NB4 (cell line): ENCODE data around the gene KLHDC7A.

ENCODE experiments used
- DNase-seq: peaks from one replicate; pipeline ENCODE4 v3.0.0; 2010; ENCODE audit warnings: low read depth
- H3K4me3 ChIP-seq: one replicate; pipeline ENCODE4 v1.5.1; 2011; ENCODE audit warnings: mild to moderate bottlenecking, low read depth, low read length, moderate library complexity
- CTCF ChIP-seq: IDR thresholded peaks from one replicate; pipeline ENCODE4 v1.5.1; 2012; ENCODE audit warnings: low read depth, low read length
- MAX ChIP-seq: IDR thresholded peaks from 2 replicates; pipeline ENCODE4 v1.6.1; 2011; ENCODE audit warnings: low read depth, low read length
- MYC ChIP-seq: IDR thresholded peaks from 2 replicates; pipeline ENCODE4 v1.6.1; 2011; ENCODE audit warnings: low read depth, low read length
- POLR2A ChIP-seq: IDR thresholded peaks from 2 replicates; pipeline ENCODE4 v1.6.1; 2011; ENCODE audit warnings: mild to moderate bottlenecking; ENCODE audit not compliant: insufficient read length; ENCODE audit errors: extremely low read depth

KLHDC7A gene

GRCh38 chr1:18484721-18485120 is 4.0 kb downstream of the KLHDC7A start:
- no peak for TF ChIP-seq POLR2A
- no peak for TF ChIP-seq MYC
- no peak for TF ChIP-seq CTCF
- no peak for TF ChIP-seq MAX
- H3K4me3 ChIP-seq = no peak overlapping the region
- no peak for DNase-seq

- H3K4me3 ChIP-seq = no peak overlapping the region
- no peak for DNase-seq
- TF ChIP-seq CTCF (no peak), MYC (no peak), MAX (no peak), POLR2A (no peak)
Measured at GRCh38 chr1:18485227-18485626, 4.5 kb downstream of the KLHDC7A start.

- DNase-seq = peak; percentile 8
- TF ChIP-seq CTCF (peak; percentile 49), POLR2A (no peak)
- no peak overlapping the region for H3K4me3 ChIP-seq
Measured at GRCh38 chr1:18486195-18486594, 5.5 kb downstream of the KLHDC7A start.

GRCh38 chr1:18489417-18490143 is 8.8 kb downstream of the KLHDC7A start:
- no peak overlapping the region for H3K4me3 ChIP-seq
- DNase-seq = no peak
- TF ChIP-seq MAX (no peak), POLR2A (no peak), CTCF (no peak), MYC (no peak)

GRCh38 chr1:18491168-18491567 is 10.4 kb downstream of the KLHDC7A start:
- no peak for TF ChIP-seq MAX
- no peak for TF ChIP-seq MYC
- TF ChIP-seq POLR2A = no peak
- TF ChIP-seq CTCF = no peak
- no peak overlapping the region for H3K4me3 ChIP-seq
- DNase-seq = peak; percentile 8

GRCh38 chr1:18494304-18494703 is 13.6 kb downstream of the KLHDC7A start:
- H3K4me3 ChIP-seq = no peak overlapping the region
- no peak for DNase-seq
- no peak for TF ChIP-seq MYC
- TF ChIP-seq POLR2A = no peak
- TF ChIP-seq CTCF = no peak
- TF ChIP-seq MAX = no peak
